GM15510 (cell line): ENCODE data around the gene FTCD.

ENCODE experiments used
- POLR2A ChIP-seq: IDR thresholded peaks from 3 replicates; pipeline ENCODE4 v1.6.1; 2011; ENCODE audit warnings: borderline replicate concordance; ENCODE audit not compliant: insufficient read length; ENCODE audit errors: extremely low read depth

The FTCD gene

DNA sequence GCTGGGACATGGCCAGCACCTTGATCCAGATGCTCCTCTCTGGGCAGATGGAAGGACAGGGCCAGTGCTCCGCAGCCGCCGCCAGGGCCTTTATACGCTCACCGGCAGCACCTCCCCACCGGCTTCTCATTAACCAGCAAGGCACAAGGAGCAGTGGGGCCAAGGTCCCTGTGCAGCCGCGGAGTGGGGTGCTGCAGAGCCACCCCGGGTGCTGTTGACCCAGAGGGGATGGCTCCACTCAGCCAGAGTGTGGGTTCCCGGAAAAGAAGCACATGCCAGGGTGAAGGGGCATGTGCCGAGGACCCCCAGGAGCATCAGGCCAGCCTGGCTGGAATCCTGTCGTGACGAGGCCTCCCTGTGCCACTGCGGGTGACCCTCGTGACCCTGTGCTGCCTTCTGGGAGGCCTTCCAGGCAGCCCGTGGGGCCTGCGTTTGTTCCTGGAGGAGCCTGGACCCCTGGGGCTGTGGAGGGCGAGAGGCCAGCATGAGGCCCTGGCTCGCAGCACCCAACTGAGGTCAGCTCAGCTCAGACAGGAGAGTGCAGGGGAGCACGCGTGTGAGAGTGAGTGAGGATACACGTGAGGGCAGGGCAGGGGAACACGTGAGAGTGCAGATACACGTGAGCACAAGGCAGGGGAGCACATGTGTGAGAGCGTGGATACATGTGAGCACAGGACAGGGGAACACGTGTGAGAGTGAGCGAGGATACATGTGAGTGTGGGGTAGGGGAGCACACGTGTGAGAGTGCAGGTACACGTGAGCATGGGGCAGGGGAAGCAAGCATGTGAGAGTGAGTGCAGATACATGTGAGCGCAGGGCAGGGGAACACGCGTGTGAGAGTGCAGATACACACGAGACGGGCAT is at the start of gene FTCD:
Gene FTCD, minus strand, starts transcription at position 66 of the 864 bp plus-strand sequence. Its CDS starts 56 bp downstream, at position 10.
- TF ChIP-seq POLR2A, result no peak

- no peak for TF ChIP-seq POLR2A
These were observed 49.8 kb upstream of the FTCD start for GRCh38 chr21:46205166-46205565.

DNA sequence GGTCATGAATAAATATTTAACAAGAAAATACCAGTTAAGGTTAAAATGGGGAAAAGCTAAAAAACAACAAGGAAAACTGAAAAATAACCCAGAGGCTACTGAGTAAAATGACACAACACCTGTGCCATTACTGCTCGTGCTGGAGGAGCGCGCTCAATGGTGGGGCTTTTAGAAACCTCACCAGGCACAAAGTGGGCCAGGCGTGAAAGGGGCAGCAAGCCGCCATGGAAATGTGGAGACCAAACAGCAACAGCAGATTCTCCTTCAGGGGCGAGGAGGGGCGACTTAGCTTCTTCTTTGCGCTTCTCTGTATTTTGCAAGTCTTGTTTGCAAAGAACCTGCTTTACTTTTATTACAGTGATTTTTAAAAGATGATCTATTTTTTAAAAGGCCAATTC is 47.8 kb upstream of the FTCD start:
- no peak for TF ChIP-seq POLR2A

DNA sequence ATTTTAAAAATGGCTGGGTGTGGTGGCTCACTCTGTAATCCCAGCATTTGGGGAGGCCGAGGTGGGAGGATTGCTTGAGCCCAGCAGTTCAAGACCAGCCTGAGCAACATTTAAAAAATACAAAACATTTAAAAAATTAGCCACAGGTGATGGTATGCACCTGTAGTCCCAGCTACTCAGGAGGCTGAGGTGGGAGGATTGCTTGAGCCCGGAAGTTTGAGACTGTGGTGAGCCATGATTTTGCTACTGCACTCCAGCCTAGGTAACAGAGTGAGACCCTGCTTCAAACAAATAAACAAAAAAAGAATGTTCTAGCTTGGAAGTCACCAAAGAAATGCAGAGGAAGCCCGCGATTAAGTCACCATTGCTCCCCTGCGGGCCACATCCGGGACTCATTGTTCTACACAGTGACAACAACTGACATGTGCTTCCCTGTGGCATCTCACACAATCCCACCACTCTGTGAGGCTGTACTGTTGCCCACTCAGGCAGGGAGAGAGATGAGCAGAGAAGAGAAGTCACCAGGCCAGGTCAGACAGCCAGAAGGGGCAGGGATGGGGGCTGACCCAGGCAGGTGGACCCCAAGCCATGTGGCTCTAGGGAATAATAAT is 47.3 kb upstream of the FTCD start:
- no peak for TF ChIP-seq POLR2A

- no peak for TF ChIP-seq POLR2A
These were observed 44.3 kb upstream of the FTCD start for GRCh38 chr21:46199436-46200373.

DNA sequence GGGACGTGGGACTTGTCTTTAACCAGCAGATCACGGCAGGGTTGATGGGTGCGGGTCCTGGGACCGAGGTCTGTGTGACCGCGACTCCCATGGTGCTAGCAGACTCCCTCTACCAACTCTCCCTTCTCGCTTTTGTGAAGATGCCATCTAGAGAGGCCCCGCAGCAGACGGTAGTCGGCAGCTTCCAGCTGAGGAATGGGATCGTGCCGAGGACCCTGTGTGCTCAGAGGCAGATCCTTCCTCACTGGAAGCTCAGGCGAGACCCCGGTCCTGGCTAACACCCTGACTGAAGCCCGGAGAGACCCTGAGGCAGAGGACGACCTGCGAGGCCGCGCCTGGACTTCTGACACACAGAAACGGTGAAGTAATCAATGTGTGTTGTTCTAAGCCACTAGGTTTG is 41.4 kb upstream of the FTCD start:
- no peak for TF ChIP-seq POLR2A

GRCh38 chr21:46195595-46196195 is 40.3 kb upstream of the FTCD start:
- TF ChIP-seq POLR2A, result no peak

DNA sequence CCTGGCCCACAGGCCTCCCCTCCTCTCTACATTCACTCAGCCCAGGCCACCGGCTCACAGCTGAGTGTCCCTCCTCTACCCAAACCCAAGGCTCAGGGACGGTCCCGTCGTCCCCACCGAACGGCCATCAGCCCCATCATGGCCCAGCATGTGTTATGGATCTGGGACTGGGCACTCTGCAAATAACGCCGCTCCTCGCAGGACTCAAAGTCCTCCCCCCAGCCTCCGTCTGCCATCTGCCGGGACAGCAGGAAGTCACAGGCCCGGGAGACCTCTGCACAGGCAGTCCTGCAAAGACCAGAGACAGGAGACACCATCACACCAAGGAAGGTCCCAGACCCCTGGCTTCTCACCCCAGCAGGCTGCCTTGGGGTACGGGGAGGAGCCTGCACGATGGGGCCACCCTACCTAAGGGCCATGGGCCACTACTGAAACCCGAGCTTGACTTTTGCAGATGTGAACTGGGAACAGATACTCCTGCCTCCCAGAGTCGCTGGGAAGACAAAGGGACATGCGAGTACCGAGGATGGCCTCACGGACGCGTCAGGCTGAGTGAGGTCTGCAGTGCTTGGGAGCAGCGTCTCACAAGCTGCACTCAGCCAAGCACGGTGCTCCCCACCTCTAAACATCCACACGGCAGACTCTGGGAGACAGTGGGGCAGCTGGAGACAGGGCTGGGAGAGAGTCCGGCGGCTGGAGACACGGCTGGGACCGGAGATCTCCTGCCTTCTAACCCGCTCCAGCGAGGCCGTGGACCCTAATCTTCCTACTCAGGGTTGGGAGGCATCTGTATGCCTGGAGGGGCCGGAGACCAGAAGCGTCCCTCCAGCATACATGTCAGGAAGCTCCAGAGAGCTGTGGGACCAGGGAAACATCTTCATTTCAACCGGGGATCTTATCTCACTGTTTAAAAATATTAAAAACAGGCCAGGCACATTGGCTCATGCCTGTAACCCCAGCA is 39.3 kb upstream of the FTCD start:
- TF ChIP-seq POLR2A, result no peak

DNA sequence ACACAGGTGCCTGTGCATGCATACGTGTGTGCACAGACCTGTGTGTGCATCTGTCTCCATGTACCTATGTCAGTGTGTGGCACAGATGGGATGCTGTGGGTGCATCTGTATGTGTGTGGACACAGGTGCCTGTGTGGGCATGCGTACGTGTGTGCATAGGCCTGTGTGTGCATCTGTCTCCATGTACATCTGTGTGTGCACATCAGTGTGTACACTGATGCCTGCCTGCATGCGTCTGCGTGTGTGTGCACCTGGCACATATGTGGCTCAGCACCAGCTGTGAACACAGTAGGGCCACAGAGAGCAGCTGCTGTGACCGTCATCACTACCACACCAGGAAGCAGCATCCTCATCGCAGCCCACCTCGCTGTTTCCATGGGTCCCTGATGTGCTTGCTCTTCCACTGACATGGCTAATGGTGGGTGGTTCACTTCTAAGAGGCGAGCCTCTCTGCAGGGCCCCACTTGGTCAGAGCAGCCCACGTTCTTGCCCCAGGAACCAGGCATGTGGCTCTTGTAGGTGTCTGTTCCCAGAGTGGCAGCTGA is 38.5 kb upstream of the FTCD start:
- TF ChIP-seq POLR2A, result no peak

- TF ChIP-seq POLR2A, result no peak
These were observed 36.6 kb upstream of the FTCD start for GRCh38 chr21:46191686-46192575.

GRCh38 chr21:46191257-46191685 is 35.9 kb upstream of the FTCD start:
- no peak for TF ChIP-seq POLR2A

- TF ChIP-seq POLR2A, result no peak
These were observed 35.2 kb upstream of the FTCD start for GRCh38 chr21:46190491-46191131.
